ENCODE data around the gene NRARP. TPM values are rescaled to one million over a fixed set of nuclear protein-coding genes. Genes with fewer than 3 reads are reported as not detected.

NRARP gene
- total RNA-seq, 1 experiment from 2014 or later = 16.9 TPM

DNA sequence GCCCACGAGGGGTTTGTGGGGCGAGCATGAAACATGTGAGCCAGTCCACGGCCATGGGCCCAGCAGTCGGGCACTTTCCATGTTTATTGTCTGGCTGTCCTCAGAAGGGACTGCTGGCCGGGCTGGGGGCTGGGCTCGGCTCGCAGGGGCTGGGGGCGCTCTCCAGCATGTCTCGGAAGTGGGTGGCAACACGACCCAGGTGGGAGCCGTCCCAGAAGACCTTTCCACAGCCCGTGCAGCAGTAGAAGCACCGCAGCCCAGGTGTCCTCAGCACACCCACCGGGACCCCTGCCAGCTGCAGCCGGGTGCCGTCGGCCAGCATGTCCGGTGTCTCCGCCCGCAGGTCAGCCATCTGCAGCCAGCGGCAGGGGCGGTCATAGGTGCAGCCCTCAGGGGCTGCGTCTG lies 4.8 kb upstream of the NRARP start:
- Histone ChIP-seq H3K27me3 (ENCODE audit: control insufficient read depth, insufficient read depth, low read length) (no peaks in the 10 kb centered on the region), H3K36me3 (ENCODE audit: control insufficient read depth, insufficient read depth, low read length) (no peaks in the 10 kb centered on the region), H3K9me3 (ENCODE audit: control insufficient read depth, insufficient read depth, low read depth, low read length) (no peaks in the 10 kb centered on the region), H3K4me1 (ENCODE audit: control insufficient read depth, insufficient read depth, low read length) (peaks cover 40% of the 10 kb centered on the region), H3K4me3 (ENCODE audit: low read depth in 2 of 2, low read length in 2 of 2) (no peak overlapping the region), H3K27ac (ENCODE audit: low read length) (no peak overlapping the region)
- intact Hi-C loops (cut with micrococcal nuclease; ENCODE audit: unreplicated experiment) = no loop called here
- TF ChIP-seq CTCF (IDR thresholded peaks at IDR 0.05) = no peak
- no peak for TF ChIP-seq POLR2AphosphoS5 (IDR thresholded peaks at IDR 0.05; ENCODE audit: low read depth, low read length)
- TF ChIP-seq, protein P1, sequence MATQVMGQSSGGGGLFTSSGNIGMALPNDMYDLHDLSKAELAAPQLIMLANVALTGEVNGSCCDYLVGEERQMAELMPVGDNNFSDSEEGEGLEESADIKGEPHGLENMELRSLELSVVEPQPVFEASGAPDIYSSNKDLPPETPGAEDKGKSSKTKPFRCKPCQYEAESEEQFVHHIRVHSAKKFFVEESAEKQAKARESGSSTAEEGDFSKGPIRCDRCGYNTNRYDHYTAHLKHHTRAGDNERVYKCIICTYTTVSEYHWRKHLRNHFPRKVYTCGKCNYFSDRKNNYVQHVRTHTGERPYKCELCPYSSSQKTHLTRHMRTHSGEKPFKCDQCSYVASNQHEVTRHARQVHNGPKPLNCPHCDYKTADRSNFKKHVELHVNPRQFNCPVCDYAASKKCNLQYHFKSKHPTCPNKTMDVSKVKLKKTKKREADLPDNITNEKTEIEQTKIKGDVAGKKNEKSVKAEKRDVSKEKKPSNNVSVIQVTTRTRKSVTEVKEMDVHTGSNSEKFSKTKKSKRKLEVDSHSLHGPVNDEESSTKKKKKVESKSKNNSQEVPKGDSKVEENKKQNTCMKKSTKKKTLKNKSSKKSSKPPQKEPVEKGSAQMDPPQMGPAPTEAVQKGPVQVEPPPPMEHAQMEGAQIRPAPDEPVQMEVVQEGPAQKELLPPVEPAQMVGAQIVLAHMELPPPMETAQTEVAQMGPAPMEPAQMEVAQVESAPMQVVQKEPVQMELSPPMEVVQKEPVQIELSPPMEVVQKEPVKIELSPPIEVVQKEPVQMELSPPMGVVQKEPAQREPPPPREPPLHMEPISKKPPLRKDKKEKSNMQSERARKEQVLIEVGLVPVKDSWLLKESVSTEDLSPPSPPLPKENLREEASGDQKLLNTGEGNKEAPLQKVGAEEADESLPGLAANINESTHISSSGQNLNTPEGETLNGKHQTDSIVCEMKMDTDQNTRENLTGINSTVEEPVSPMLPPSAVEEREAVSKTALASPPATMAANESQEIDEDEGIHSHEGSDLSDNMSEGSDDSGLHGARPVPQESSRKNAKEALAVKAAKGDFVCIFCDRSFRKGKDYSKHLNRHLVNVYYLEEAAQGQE (IDR thresholded peaks at IDR 0.05; ENCODE audit: insufficient read depth in 1 of 2, low read depth in 2 of 2, low read length in 1 of 2) = no peak
- no peak for TF ChIP-seq TCF7L2 (IDR thresholded peaks at IDR 0.05; ENCODE audit: low read depth, low read length)
- no peak for TF ChIP-seq SIN3A (IDR thresholded peaks at IDR 0.05; ENCODE audit: borderline replicate concordance, insufficient read depth, low read depth, low read length)
- CTCF ChIA-PET = interaction anchor here (0.6 kb wide), 3 partner anchors 13 to 267 kb away, joined by 3 to 7 read pairs (median 3); no protein-coding TSS in a partner anchor
- ATAC-seq = no peak
- in situ Hi-C loops (cut with HindIII; ENCODE audit: low pct_unique_long_range_greater_than_20kb, low sequenced_read_pairs) = no loop called here
- DNase-seq (ENCODE audit: low read depth, low spot score) = no peak
- POLR2A ChIA-PET = interaction anchor here (0.6 kb wide), 1 partner anchor 9 kb away, joined by 9 read pairs; no protein-coding TSS in a partner anchor
- BruUV-seq (replicated peaks) = no TSS peak

GRCh38 chr9:137306066-137306849 lies 4.2 kb upstream of the NRARP start:
- no peaks in the 10 kb centered on the region for H3K9me3 ChIP-seq (ENCODE audit: control insufficient read depth, insufficient read depth, low read depth, low read length)
- TF ChIP-seq, protein P1 (IDR thresholded peaks at IDR 0.05; ENCODE audit: insufficient read depth in 1 of 2, low read depth in 2 of 2, low read length in 1 of 2) = no peak
- TF ChIP-seq CTCF (IDR thresholded peaks at IDR 0.05) (no peak), POLR2AphosphoS5 (IDR thresholded peaks at IDR 0.05; ENCODE audit: low read depth, low read length) (no peak), TCF7L2 (IDR thresholded peaks at IDR 0.05; ENCODE audit: low read depth, low read length) (no peak), SIN3A (IDR thresholded peaks at IDR 0.05; ENCODE audit: borderline replicate concordance, insufficient read depth, low read depth, low read length) (no peak)
- no peaks in the 10 kb centered on the region for H3K27me3 ChIP-seq (ENCODE audit: control insufficient read depth, insufficient read depth, low read length)
- H3K4me1 ChIP-seq (ENCODE audit: control insufficient read depth, insufficient read depth, low read length) = peaks cover 40% of the 10 kb centered on the region
- no peak overlapping the region for H3K4me3 ChIP-seq (ENCODE audit: low read depth in 2 of 2, low read length in 2 of 2)
- intact Hi-C loops (cut with micrococcal nuclease; ENCODE audit: unreplicated experiment) = no loop called here
- ATAC-seq (no peak), DNase-seq (ENCODE audit: low read depth, low spot score) (no peak)
- no TSS peak for BruUV-seq (replicated peaks)
- H3K27ac ChIP-seq (ENCODE audit: low read length) = peak overlapping the region; percentile 23
- in situ Hi-C loops (cut with HindIII; ENCODE audit: low pct_unique_long_range_greater_than_20kb, low sequenced_read_pairs) = no loop called here
- ChIA-PET CTCF (interaction anchor here (0.6 kb wide), 3 partner anchors 13 to 268 kb away, joined by 3 to 7 read pairs (median 3); no protein-coding TSS in a partner anchor), POLR2A (interaction anchor here (0.6 kb wide), 1 partner anchor 10 kb away, joined by 9 read pairs; no protein-coding TSS in a partner anchor)
- no peaks in the 10 kb centered on the region for H3K36me3 ChIP-seq (ENCODE audit: control insufficient read depth, insufficient read depth, low read length)
